ENCODE data around the gene NANP.
"Not testable (repeated sequence)": the region's sequence is repeated elsewhere in the genome, so short reads cannot be mapped to it uniquely, and the experiment has no call there.

Gene NANP

GRCh38 chr20:25623736-25624499, at the start of gene NANP:
NANP (minus strand) TSS chr20:25624014; CDS start chr20:25623948, 66 bp downstream.
- DNase-seq, result peak; percentile 98

- no peak for DNase-seq
Measured at GRCh38 chr20:25672659-25673235, 48.9 kb upstream of the NANP start.

GRCh38 chr20:25669826-25670422, 46.1 kb upstream of the NANP start:
- DNase-seq, result no peak

- DNase-seq, result no peak
Measured at GRCh38 chr20:25668446-25668845, 44.6 kb upstream of the NANP start.

GRCh38 chr20:25659999-25660398, 36.2 kb upstream of the NANP start:
- no peak for DNase-seq

- DNase-seq, result no peak
Measured at GRCh38 chr20:25654487-25654886, 30.7 kb upstream of the NANP start.

- not testable (repeated sequence) for DNase-seq
Measured at GRCh38 chr20:25652866-25653265, 29.1 kb upstream of the NANP start.

GRCh38 chr20:25644814-25645213, 21.0 kb upstream of the NANP start:
- no peak for DNase-seq

GRCh38 chr20:25643716-25644115, 19.9 kb upstream of the NANP start:
- DNase-seq, result no peak

- no peak for DNase-seq
Measured at GRCh38 chr20:25637247-25637646, 13.4 kb upstream of the NANP start.

- DNase-seq, result no peak
Measured at GRCh38 chr20:25632940-25633790, 9.4 kb upstream of the NANP start.

- not testable (repeated sequence) for DNase-seq
Measured at GRCh38 chr20:25630615-25631014, 6.8 kb upstream of the NANP start.

- DNase-seq, result no peak
Measured at GRCh38 chr20:25629816-25630499, 6.1 kb upstream of the NANP start.

GRCh38 chr20:25626779-25627178, 3.0 kb upstream of the NANP start:
- no peak for DNase-seq

GRCh38 chr20:25624500-25624939, 706 bp upstream of the NANP start:
- no peak for DNase-seq

- peak; percentile 45 for DNase-seq
Measured at GRCh38 chr20:25623225-25623735, 534 bp downstream of the NANP start.

- no peak for DNase-seq
Measured at GRCh38 chr20:25622450-25623224, 1.2 kb downstream of the NANP start.

- DNase-seq, result no peak
Measured at GRCh38 chr20:25622049-25622448, 1.8 kb downstream of the NANP start.

- no peak for DNase-seq
Measured at GRCh38 chr20:25619514-25619913, 4.3 kb downstream of the NANP start.

- DNase-seq, result no peak
Measured at GRCh38 chr20:25608774-25609173, 15.0 kb downstream of the NANP start.

GRCh38 chr20:25606094-25606695, 17.6 kb downstream of the NANP start:
- DNase-seq, result no peak
